Panc1 (cell line): ENCODE data around the gene DIAPH1. TPM values are rescaled to one million over a fixed set of nuclear protein-coding genes. Genes with fewer than 3 reads are reported as not detected.

Source experiments
- ATAC-seq: fragments of 200-7000 bp; cut with Tn5 transposase; 2 replicates; pipeline ENCODE4 v1.9.1; 2020; ENCODE audit warnings: mild to moderate bottlenecking, moderate library complexity
- BruUV-seq: library from RNA; stranded (reverse); fragments of 400-500 nt; replicated peaks from 2 replicates; lab custom pipeline; 2021; lab: Mats Ljungman, UMichigan
- CTCF ChIA-PET: fragments of 300-600 bp; sonication (Branson Sonifier 250); formaldehyde crosslinking; loops from one replicate; lab custom pipeline; 2022; ENCODE audit warnings: antibody characterized with exemption; lab: Charles Lee
- POLR2A ChIA-PET: fragments of 300-600 bp; sonication (Branson Sonifier 250); formaldehyde crosslinking; loops from one replicate; lab custom pipeline; 2022; ENCODE audit warnings: antibody characterized with exemption; lab: Charles Lee
- DNase-seq: peaks from one replicate; pipeline ENCODE4 v3.0.0-alpha.2; 2010; ENCODE audit warnings: low read depth, low spot score
- H3K27ac ChIP-seq: 2 replicates; pipeline ENCODE4 v1.5.1; 2011; ENCODE audit warnings: mild to moderate bottlenecking, low read length, inconsistent platforms
- H3K27me3 ChIP-seq: fragments of 200-500 bp; sonication (Bioruptor generic); 2 replicates; pipeline ENCODE4 v1.6.0; 2014; ENCODE audit warnings: low read length, inconsistent platforms; ENCODE audit not compliant: control insufficient read depth, insufficient read depth
- H3K36me3 ChIP-seq: fragments of 200-500 bp; sonication (Bioruptor generic); 2 replicates; pipeline ENCODE4 v1.5.1; 2014; ENCODE audit warnings: inconsistent platforms, mild to moderate bottlenecking, low read length, moderate library complexity; ENCODE audit not compliant: control insufficient read depth, insufficient read depth
- H3K4me1 ChIP-seq: 2 replicates; pipeline ENCODE4 v1.5.1; 2011; ENCODE audit warnings: inconsistent platforms, mild to moderate bottlenecking, low read length, moderate library complexity; ENCODE audit not compliant: control insufficient read depth, insufficient read depth
- H3K4me3 ChIP-seq, 2 experiments: 2 replicates each; pipeline ENCODE4 v1.5.1; 2011 to 2012; ENCODE audit warnings: low read depth in 2 of 2, low read length in 2 of 2, mild to moderate bottlenecking in 2 of 2, inconsistent platforms in 1 of 2, moderate library complexity in 1 of 2
- H3K9me3 ChIP-seq: fragments of 200-500 bp; sonication (Bioruptor generic); 2 replicates; pipeline ENCODE4 v1.5.1; 2014; ENCODE audit warnings: low read depth, mild to moderate bottlenecking, inconsistent platforms, low read length, moderate library complexity; ENCODE audit not compliant: control insufficient read depth, insufficient read depth
- CTCF ChIP-seq: fragments of 450-650 bp; IDR thresholded peaks from 2 replicates; pipeline ENCODE4 v1.5.1; 2017; ENCODE audit warnings: mild to moderate bottlenecking
- POLR2AphosphoS5 ChIP-seq: IDR thresholded peaks from 2 replicates; pipeline ENCODE4 v1.6.1; 2012; ENCODE audit warnings: mild to moderate bottlenecking, low read depth, low read length, moderate library complexity
- REST ChIP-seq, 2 experiments: IDR thresholded peaks; 2 replicates each; pipeline ENCODE4 v1.6.1; 2011 to 2012; ENCODE audit warnings: low read depth in 2 of 2, control low read depth in 1 of 2, low read length in 1 of 2, mild to moderate bottlenecking in 1 of 2, moderate library complexity in 1 of 2; ENCODE audit not compliant: insufficient read depth in 1 of 2
- SIN3A ChIP-seq: IDR thresholded peaks from 2 replicates; pipeline ENCODE4 v1.6.1; 2012; ENCODE audit warnings: low read depth, mild to moderate bottlenecking, low read length, moderate library complexity, borderline replicate concordance; ENCODE audit not compliant: insufficient read depth
- TCF7L2 ChIP-seq: IDR thresholded peaks from 2 replicates; pipeline ENCODE4 v1.6.1; 2011; ENCODE audit warnings: mild to moderate bottlenecking, low read depth, low read length, inconsistent platforms
- in situ Hi-C: cut with HindIII; loops from 2 replicates; pipeline ENCODE4 v1.10.0; 2016; ENCODE audit warnings: low sequenced_read_pairs, low pct_unique_long_range_greater_than_20kb
- intact Hi-C: fragments of 100-400 bp; cut with micrococcal nuclease; formaldehyde crosslinking; loops from one replicate; pipeline ENCODE4 v1.10.0; 2022; ENCODE audit not compliant: unreplicated experiment
- total RNA-seq: library from RNA; stranded (reverse); gene quantifications from one replicate; pipeline ENCODE4 v1.2.1, GENCODE V29; 2021; ENCODE audit not compliant: unreplicated experiment

Gene DIAPH1
- total RNA-seq, 1 experiment from 2014 or later = 155 TPM

- ATAC-seq = no peak
- no peak overlapping the region for H3K27ac ChIP-seq
- H3K27me3 ChIP-seq = no peaks in the 10 kb centered on the region
- POLR2A ChIA-PET = no interaction called here
- H3K4me1 ChIP-seq = no peaks in the 10 kb centered on the region
- TF ChIP-seq SIN3A (no peak), REST (IDR thresholded peaks at IDR 0.05; ENCODE audit: insufficient read depth in 1 of 2, low read depth in 2 of 2, low read length in 1 of 2) (no peak), TCF7L2 (no peak), CTCF (no peak), POLR2AphosphoS5 (no peak)
- intact Hi-C loops (no loop called here), in situ Hi-C loops (no loop called here)
- CTCF ChIA-PET = no interaction called here
- no peaks in the 10 kb centered on the region; the same call in 1 of the 2 replicates for H3K36me3 ChIP-seq
- H3K4me3 ChIP-seq = no peak overlapping the region
- DNase-seq = no peak
- no TSS peak for BruUV-seq
- H3K9me3 ChIP-seq = 0 out of 2 replicates have a peak, but pooled peaks cover 7% of the 10 kb centered on the region
Measured at GRCh38 chr5:141543053-141543452, 75.7 kb downstream of the DIAPH1 start.

- ChIA-PET CTCF (no interaction called here), POLR2A (interaction anchor here (0.6 to 0.7 kb wide), 2 partner anchors 23 to 508 kb away, joined by 6 to 15 read pairs; no protein-coding TSS in a partner anchor)
- H3K4me3 ChIP-seq = no peak overlapping the region
- no peaks in the 10 kb centered on the region for H3K27me3 ChIP-seq
- H3K4me1 ChIP-seq = no peaks in the 10 kb centered on the region
- TF ChIP-seq POLR2AphosphoS5 (no peak), SIN3A (no peak), TCF7L2 (no peak)
- no TSS peak for BruUV-seq
- H3K36me3 ChIP-seq = 0 out of 2 replicates have a peak, but pooled peaks cover 4% of the 10 kb centered on the region
- no peaks in the 10 kb centered on the region for H3K9me3 ChIP-seq
- intact Hi-C loops = no loop called here
- no peak overlapping the region for H3K27ac ChIP-seq
- in situ Hi-C loops = no loop called here
- ATAC-seq (no peak), DNase-seq (no peak)
Measured at GRCh38 chr5:141534492-141535213, 84.1 kb downstream of the DIAPH1 start.

GRCh38 chr5:141533897-141534296, 84.9 kb downstream of the DIAPH1 start:
- no TSS peak for BruUV-seq
- intact Hi-C loops (no loop called here), in situ Hi-C loops (no loop called here)
- Histone ChIP-seq H3K36me3 (0 out of 2 replicates have a peak, but pooled peaks cover 4% of the 10 kb centered on the region), H3K4me1 (no peaks in the 10 kb centered on the region), H3K27ac (no peak overlapping the region), H3K27me3 (no peaks in the 10 kb centered on the region), H3K4me3 (no peak overlapping the region), H3K9me3 (no peaks in the 10 kb centered on the region)
- ATAC-seq (no peak), DNase-seq (no peak)
- ChIA-PET CTCF (no interaction called here), POLR2A (interaction anchor here (0.6 to 0.7 kb wide), 2 partner anchors 24 to 508 kb away, joined by 6 to 15 read pairs; no protein-coding TSS in a partner anchor)
- TF ChIP-seq POLR2AphosphoS5 (no peak), CTCF (no peak), TCF7L2 (no peak), SIN3A (no peak), REST (IDR thresholded peaks at IDR 0.05; ENCODE audit: insufficient read depth in 1 of 2, low read depth in 2 of 2, low read length in 1 of 2) (no peak)
